SHP77 (cell line): ENCODE measurements around the gene SLC30A1.
"Not testable (repeated sequence)": the region's sequence is repeated elsewhere in the genome, so short reads cannot be mapped to it uniquely, and the experiment has no call there.

Experiments used
- DNase-seq, 2 experiments: peaks; one replicate each; lab custom pipeline; 2025; lab: John Stamatoyannopoulos, UW

Gene SLC30A1, protein sequence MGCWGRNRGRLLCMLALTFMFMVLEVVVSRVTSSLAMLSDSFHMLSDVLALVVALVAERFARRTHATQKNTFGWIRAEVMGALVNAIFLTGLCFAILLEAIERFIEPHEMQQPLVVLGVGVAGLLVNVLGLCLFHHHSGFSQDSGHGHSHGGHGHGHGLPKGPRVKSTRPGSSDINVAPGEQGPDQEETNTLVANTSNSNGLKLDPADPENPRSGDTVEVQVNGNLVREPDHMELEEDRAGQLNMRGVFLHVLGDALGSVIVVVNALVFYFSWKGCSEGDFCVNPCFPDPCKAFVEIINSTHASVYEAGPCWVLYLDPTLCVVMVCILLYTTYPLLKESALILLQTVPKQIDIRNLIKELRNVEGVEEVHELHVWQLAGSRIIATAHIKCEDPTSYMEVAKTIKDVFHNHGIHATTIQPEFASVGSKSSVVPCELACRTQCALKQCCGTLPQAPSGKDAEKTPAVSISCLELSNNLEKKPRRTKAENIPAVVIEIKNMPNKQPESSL

DNA sequence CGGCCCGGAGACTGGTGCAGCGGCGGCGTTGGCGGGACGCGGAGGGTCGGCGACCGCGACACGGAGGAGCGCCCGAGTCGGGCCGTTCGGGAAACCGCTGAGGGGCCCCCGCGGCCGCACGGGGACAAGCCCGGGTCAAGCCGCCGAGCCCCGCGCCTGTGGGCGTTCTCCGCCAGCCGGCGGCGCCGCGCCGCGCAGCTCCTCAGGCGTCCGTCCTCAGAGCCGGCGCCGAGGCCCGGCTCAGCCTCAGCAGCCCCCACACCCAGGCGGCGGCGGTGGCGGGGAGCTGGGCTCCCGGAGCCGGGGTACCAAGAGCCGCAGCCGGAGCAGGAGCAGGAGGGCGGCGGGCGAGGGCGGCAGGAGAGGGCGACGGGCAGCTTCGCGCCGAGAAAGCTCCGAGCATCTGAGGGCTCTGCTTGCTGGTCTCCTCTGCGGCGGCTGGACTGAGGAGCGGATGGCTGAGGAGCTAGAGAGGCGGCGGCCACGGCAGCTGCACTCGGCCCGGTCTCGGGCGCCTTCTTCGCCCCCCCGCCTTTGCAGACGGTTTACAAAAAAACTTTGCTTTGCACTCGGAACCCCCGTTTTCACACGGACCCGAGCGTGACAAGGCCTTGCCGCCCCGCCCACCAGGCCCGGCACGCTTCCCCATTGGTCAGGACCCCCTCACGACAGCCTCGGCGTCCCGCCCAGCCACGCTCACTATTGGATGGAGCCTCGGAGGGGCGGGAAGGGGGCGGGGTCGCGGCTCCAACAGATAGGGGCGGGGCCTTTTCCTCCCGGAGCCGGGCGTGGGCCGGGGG lies at the start of gene SLC30A1:
Gene SLC30A1 (minus strand): TSS at position 522 of the 800 bp plus-strand sequence. CDS start 549 bp downstream, outside the sequence.
- DNase-seq, result peak; percentile 95

DNA sequence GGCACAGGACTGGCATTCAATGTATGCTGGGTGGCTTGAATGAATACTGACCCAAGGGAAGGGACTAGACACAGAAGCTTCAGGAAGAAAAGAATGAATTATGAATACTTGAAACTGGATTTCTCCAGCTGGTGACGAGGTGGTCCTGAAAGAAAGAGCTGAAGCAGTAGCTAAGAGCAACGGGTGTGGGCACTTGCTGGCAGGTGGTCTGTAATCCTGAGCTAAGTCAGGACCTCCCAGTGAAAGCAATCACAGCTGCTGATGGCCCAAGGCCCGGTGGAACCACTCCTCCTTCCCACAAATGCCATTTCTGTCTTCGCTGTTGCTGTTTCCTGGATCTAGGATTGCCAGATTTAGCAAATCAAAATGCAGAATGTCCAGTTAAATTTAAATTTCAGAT lies 49.5 kb upstream of the SLC30A1 start:
- no peak for DNase-seq

DNA sequence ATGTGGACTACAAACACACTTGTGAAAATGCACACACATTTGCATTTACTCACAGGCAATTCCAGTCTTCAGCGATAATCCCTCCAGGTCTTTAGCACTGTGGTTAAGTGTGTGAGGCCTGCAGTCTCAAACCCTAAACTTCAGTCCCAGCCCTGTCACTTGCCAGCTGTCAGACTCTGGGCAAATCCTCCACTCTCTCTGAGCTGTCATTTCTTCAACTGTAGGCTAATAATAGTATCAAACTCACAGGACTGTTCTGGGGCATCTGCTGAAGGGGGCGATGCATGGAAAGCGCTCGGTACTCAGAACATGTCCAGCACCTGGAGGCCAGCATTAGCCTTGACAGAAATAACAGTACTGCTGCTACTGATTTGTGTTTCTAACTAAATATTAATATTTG lies 48.3 kb upstream of the SLC30A1 start:
- no peak for DNase-seq

DNA sequence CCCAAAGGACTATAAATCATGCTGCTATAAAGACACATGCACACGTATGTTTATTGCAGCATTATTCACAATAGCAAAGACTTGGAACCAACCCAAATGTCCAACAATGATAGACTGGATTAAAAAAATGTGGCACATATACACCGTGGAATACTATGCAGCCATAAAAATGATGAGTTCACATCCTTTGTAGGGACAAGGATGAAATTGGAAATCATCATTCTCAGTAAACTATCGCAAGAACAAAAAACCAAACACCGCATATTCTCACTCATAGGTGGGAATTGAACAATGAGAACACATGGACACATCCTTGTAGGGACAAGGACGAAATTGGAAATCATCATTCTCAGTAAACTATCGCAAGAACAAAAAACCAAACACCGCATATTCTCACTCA lies 46.9 kb upstream of the SLC30A1 start:
- not testable (repeated sequence) for DNase-seq

DNA sequence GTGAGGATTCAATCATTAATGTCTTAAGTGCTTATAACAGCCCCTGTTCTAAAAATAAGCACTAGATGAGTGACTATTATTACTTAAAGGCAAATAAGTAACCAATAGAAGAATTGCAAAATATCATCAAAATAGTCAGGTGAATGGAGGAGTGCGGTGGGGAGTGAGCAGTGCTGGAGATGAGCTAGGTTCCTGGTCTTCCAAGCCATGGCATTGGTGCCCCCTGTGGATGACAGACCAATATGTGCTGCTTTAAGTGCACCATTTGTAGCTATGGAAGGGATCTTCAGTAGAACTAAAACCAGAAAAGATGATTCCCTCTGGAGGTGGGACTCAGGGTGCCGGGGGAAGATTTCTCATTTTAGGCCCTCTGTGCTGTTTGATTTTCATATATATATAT lies 46.1 kb upstream of the SLC30A1 start:
- DNase-seq, result no peak

DNA sequence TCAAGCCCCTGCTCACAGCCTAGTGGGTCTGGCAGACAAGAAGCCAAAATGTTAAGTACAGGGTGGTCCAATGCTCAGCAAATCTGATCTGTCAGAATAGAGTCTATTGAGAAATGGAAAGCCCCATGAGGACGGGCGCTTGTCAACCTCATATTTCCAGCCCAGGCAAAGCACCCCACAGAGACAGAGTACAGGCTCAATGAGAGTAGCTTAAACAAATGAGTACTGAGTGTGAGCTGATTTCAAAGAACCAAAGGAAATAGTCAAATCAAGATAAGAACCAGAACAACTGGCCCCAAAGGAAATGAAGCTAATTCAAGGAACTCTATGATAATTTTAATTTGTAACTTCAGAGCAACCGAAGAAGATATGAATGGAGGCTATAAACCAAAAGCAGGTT lies 44.6 kb upstream of the SLC30A1 start:
- no peak for DNase-seq

DNA sequence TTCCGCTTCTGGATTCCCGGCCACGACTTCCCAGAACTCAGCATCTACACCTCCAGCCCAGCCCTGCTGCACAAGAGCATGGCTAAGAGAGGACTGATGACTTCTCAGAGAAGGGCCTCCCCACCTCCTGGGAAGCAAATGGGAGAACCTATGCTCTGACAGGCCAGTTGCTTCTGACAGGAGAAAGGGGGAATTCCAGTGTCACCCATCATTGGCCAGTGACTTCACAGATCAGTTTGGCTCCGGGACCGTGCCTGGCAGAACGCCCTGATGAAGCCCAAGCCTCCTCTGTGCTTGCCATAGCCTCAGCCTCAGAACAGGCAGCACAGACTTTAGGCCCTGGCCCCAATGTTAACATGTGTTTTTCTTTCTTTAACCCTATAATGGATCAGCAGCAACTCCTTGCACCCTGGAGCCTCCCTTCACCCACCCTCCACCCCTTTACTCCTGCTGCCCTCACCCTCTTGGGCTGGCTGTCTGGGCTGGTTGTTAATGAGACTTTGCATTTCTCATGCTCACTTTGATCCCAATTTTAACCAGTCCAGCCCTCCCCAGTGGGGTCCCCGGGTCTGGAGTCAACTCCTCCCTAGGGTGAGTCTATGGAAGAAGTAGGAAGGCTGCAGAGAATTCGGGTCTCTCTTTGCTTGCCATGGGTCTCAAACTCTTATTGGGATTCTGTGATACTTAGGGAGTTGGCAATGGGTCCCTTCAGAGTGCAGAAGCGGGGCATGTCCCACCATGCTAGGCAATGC lies 42.7 kb upstream of the SLC30A1 start:
- DNase-seq, result no peak

DNA sequence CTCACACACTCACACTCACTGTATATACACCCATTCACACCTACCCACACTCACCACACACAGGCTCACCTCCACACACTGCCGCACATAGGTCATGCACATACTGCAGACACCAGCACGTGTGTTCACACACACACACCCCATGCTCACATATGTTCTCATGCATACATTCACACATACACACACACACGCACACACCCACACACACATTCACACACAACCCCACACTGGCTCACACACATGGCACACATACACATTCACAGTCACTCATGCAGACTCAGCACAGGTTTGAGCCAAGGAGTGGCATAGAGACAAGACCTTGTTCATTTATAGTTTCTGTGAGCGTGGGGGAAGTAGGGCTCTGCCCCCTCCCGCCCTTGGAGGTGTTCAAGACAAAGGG lies 41.1 kb upstream of the SLC30A1 start:
- DNase-seq, result no peak

DNA sequence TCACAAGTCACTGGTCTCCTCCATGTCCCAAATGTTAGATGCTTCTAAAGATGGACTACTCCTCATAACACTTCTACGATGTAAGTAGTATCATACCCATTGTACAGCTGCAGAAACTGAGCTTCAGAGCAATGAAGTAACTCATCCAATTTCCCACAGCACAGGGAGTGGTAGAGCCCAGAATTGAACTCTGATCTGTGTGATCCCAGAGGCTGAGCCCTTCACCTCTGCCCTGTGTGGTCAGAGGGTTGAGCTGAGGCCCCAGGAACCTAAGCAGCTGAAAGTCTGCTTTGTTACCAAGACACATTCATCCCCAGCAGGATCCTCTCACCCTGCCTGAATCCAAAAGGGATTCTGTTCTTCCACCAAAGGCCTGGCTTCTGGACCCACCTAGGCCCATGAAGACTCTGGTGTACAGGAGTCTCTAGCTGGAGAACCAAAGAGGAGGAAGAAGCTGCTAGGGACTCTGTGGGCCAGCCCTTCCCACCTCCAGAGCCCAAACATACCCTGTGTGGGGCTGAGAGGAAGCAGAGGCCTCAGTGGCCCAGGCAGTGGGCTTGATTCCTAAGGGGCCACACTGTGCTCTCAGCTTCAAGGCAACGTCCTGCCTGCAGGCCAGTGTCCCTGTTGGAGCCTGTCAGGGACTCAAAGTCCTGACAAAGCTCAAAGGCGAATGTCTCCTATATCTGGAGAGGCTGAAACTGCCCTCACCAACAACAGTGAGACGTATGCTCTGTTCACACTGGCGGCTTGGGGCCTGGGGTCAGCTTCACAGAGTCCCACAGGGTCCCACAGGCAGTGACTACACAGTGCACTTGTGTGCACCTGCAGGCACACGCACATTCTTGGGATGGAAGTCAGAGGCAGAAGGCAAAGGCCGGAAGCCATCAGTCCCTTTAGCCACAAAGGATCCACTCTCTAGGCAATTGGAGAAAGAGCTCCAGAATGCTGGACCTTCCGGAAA lies 40.4 kb upstream of the SLC30A1 start:
- DNase-seq, result no peak

DNA sequence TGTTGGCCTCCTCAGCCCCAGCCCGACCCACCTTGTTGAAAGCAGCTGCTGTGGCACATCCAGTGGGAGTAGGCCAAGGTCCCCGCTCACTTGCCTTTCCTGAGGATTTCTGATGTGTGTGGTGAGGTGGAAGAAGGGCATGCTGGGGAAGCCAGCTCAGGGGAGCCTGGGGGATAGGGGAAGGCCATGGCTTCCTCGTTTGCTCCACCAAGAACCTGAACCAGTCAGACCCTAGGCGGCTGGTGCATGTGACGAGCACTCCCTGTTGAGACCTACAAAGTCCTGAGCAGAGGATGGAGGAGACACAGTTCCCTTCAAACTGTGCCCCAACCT lies 38.0 kb upstream of the SLC30A1 start:
- DNase-seq, result no peak

DNA sequence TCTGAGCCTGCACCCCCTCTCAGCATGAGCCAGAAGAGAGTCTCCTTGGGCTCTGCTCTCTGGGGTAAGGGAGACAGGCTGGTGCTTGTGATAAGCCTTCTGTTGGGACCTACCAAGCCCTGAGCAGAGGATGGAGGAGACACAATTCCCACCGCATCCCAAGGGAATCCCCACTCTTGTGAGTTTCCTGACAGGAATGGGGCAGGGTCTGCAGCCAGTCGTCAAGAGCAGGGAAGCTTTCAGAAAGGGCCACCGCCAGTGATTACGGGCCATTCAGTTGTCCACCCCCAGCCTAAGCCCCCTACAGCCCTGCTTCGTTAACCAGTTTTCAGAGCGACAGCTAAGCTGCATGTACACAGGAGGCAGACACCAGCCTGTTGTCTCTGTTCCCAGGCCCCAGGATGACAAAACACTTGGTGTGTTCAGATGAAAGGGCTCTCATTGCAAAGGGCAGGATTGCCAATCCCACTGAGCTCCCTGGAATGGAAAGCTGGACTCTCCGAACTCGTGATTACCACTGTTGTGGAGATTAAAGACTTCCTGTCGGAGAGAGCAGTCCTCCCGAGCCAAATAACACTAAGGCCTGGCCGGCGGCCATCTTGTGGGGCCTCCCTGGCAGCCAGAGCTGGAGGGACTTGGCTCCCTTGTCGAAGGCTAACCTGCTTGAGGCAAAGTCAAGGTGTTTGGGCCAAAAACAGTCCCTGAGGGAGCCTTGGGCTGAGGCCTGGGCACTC lies 37.4 kb upstream of the SLC30A1 start:
- DNase-seq, result no peak

DNA sequence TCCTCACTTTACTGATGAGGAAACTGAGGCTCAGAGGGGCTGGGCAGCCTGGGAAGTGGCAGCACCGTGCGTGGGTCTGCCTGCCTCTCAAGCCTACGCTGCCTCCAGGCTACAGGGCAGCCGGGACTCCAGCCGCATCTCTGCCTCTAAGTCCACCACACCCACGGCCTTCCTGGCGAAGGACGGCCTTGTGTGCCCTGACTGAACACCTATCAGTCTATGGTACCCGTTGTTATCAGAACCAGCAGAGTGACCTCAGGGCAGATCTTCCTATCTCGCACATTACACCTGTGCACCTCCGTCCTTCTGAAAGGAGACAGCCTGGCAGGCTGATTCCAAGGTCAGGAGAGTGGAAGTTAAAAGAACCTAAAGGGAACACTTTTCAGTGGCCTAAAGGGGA lies 35.7 kb upstream of the SLC30A1 start:
- DNase-seq, result no peak

DNA sequence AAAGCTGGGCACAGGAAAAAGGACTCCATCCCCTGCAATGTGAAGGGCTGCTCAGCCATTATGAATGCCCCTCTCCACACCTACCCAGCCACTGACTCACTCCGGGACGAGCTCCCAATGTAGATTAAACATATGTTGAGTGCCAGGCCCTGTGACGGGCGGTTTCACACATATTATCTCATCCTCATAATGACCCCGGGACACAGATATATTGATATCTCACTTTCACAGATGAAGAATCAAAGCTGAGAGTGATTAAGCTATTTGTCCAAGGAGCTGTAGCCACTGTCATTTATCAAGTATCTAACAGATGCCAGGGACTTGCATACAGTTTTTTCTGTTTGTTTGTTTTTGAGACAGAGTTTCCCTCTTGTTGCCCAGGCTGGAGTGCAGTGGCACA lies 35.0 kb upstream of the SLC30A1 start:
- DNase-seq, result no peak

DNA sequence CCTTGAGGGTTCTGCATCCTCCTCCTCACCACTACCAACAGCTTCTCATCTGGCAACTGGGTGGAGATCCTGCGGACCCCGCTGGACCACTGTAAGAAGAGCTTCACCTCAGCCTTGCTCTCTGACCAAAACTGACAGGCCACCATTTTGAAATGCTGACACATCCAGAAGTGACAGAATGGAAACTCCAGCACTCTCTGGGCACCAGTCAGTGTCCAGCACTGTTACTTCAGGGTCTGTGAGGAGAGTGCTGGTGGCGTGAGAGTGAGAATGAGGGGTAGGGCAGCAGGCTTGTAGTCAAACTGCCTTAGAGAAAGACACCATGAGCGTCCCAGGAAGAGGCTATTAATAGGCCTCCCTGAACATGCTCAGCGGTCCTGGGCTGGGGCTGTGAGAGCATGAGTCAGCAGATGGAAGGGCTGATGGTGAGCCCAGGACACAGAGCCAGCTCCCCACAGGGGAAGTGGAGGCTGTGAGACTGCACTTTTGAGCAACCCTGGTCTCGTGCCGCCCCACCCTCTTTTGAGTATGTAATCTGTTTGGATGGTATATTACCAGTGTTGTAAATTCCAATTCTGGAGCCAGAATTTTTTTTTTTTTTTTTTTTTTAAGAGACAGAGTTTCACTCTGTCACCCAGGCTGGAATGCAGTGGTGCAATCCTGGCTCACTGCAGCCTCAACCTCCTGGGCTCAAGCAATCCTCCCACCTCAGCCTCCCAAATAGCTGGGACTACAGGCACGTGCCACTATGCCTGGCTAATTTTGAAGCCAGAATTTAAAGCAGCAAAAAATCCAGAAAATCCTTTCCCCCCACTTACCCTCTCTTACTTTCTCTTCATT lies 34.4 kb upstream of the SLC30A1 start:
- no peak for DNase-seq

DNA sequence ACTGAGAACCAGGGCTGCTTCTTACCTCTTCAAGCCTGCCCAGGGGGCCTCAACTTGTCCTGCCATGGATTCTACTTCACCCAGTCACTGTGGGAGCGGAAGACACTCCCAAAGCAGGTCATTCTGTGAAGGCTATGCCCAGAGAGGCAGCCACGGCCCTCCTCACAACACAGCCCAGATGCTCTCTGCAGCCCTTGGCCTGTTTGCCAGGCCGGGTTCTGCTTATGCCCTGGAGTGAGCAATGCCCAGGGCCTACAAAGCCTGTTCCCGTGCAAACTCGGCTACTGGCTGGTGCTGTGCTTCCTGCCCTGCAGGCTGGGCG lies 33.8 kb upstream of the SLC30A1 start:
- DNase-seq, result no peak

DNA sequence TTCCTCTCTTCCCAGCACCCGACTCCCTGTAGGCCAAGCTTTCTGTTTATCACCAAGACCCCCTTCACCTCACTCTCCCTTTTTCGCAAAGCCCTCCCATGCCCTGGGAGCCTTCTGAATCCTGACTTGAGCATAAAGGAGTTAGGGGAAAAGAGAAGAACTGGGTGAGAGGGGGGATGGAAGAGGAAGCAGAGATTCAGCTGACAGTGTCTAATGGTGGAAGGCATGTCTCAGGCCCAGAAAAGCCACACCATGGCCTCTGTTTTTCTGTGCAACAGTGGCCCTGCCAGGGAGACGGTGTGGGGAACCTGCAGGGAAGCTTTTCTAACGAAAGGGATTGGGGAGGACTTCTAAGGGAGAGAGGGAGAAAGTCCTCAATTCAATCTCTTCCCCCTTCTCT lies 32.9 kb upstream of the SLC30A1 start:
- no peak for DNase-seq

DNA sequence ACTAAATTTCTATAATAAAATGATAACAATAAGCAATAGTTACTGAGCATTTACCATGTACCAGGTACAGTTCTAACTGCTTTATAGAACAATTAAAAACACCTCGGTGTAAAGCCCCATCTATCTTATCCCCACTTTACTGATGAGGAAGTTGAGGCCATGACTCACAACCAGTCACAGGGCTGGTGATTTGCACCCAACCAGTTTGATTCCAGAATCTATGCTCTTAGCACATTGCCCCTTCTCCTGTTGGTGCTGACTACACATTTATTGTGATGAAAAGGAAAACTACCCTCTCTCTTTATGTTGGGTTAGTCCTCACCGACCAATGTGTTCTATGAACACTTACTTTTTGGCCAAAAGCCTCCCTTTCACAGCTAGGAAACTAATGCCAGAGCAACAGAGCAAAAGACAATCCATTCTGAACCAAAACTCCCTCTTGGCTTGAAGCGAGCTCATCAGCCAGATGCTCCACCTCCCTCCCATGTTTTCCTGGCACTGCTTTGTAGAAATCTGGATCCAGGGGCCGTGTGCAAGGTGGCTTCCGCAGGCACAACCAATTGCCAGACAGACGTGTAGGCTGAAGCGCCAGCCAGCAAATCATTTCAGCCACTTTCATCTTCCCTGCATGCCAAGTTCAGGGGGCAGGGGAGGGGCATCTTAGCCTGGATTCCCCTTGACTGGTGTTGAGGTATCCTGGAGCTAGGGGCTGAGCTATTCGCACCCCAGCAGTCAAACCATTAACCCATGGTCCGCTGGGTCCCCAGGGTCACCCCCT lies 32.0 kb upstream of the SLC30A1 start:
- peak in 1 of 2 experiments; percentile 67 for DNase-seq

DNA sequence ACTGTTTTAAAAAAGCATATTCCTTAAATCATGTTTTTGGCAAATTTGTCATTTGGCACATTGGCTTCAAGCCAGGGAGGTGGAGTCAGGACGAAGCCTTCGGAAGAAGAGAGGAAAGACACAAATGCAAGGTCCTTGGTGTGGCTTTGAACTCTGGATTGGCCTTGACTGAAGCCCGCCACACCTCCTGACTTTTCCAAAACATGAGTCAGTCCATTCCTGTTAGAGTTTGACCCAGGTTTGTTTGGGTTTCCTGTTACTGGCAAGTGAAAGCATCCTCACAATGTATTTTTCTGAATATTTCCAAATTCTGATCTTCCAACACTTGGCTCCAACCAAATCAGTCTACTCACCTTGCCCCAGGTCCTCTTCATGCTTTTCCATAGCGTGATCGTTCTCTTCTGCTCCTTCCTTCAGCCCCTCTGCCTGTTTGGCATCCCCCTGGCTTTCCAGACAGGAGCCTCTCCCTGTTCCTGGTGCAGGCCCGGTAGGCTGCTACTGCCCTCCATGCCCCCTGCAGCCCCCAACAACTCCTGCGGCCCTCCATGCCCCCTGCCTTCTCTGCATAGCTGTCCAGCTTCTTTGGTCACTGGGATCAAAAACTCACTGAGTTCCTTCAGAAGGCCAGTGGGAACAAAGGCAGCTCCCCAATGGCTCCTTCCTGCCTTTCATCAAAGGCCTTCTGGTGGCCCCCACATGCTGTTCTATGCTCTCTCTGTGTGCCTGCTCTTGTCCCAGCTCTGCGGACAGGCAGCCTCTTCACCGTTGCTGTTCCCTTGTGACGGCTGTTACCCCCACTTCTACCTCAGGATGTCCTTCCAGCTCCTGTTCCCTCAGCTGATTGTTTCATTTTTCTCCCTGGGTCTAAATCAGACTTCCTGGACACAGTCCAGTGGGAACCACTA lies 30.4 kb upstream of the SLC30A1 start:
- DNase-seq, result no peak
